ENCODE results near the gene NAA38.

The NAA38 gene

DNA sequence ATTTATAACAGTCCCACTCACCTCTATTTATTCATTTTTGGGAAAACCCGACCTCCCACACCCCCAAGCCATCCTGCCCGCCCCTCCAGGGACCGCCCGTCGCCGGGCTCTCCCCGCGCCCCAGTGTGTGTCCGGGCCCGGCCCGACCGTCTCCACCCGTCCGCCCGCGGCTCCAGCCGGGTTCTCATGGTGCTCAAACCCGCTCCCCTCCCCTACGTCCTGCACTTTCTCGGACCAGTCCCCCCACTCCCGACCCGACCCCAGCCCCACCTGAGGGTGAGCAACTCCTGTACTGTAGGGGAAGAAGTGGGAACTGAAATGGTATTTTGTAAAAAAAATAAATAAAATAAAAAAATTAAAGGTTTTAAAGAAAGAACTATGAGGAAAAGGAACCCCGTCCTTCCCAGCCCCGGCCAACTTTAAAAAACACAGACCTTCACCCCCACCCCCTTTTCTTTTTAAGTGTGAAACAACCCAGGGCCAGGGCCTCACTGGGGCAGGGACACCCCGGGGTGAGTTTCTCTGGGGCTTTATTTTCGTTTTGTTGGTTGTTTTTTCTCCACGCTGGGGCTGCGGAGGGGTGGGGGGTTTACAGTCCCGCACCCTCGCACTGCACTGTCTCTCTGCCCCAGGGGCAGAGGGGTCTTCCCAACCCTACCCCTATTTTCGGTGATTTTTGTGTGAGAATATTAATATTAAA is 3.1 kb downstream of the NAA38 start:
- H3K4me3 ChIP-seq (ENCODE audit: insufficient read depth in 1 of 2, low read depth in 1 of 2, low read length in 2 of 2) = no peak overlapping the region
- no peak overlapping the region for H4K91ac ChIP-seq (ENCODE audit: low read length)
- H3K9ac ChIP-seq (ENCODE audit: low read length) = no peak overlapping the region
- H3K79me1 ChIP-seq (replicated peaks; ENCODE audit: low read length, poor library complexity, severe bottlenecking) = peaks cover 33% of the 10 kb centered on the region
- H3K23ac ChIP-seq (ENCODE audit: low read length in 2 of 2) = no peak overlapping the region
- no peak overlapping the region for H3K18ac ChIP-seq (ENCODE audit: low read depth in 1 of 2, low read length in 2 of 2)
- H2AFZ ChIP-seq (ENCODE audit: low read depth, low read length) = no peak overlapping the region
- DNase-seq = no peak
- no peak overlapping the region for H4K8ac ChIP-seq (ENCODE audit: low read length)
- no peak overlapping the region for H2AK5ac ChIP-seq (ENCODE audit: low read length, severe bottlenecking)
- peaks cover 37% of the 10 kb centered on the region for H3K4me1 ChIP-seq (ENCODE audit: control insufficient read depth, insufficient read depth, low read depth, low read length)
- no peak overlapping the region for H3K14ac ChIP-seq (ENCODE audit: low read length in 2 of 2)
- H2BK5ac ChIP-seq (ENCODE audit: low read depth, low read length, poor library complexity, severe bottlenecking) = no peak overlapping the region
- H3K4ac ChIP-seq (ENCODE audit: low read depth in 1 of 2, low read length in 2 of 2) = no peak overlapping the region
- no peaks in the 10 kb centered on the region for H3K9me3 ChIP-seq (ENCODE audit: control insufficient read depth, low read length)
- H2BK12ac ChIP-seq (ENCODE audit: low read length in 2 of 2) = no peak overlapping the region
- no peaks in the 10 kb centered on the region for H3K27me3 ChIP-seq (ENCODE audit: control insufficient read depth in 1 of 2, insufficient read depth in 1 of 2, low read length in 2 of 2)
- H3K4me2 ChIP-seq (ENCODE audit: low read length, poor library complexity, severe bottlenecking) = peak overlapping the region; percentile 77
- no peak overlapping the region for H2BK15ac ChIP-seq (ENCODE audit: low read depth, poor library complexity, severe bottlenecking)
- H3K36me3 ChIP-seq (ENCODE audit: control insufficient read depth in 1 of 2, insufficient read depth in 2 of 2, low read depth in 1 of 2, low read length in 2 of 2) = peaks cover 42 to 49% of the 10 kb centered on the region in 2 experiments
- no peak overlapping the region for H2BK120ac ChIP-seq (ENCODE audit: low read depth, low read length)
- no peak overlapping the region for H3K27ac ChIP-seq (ENCODE audit: low read length, poor library complexity, severe bottlenecking)
- WGBS = 28% methylated on average over 8 of the region's 31 CpGs

DNA sequence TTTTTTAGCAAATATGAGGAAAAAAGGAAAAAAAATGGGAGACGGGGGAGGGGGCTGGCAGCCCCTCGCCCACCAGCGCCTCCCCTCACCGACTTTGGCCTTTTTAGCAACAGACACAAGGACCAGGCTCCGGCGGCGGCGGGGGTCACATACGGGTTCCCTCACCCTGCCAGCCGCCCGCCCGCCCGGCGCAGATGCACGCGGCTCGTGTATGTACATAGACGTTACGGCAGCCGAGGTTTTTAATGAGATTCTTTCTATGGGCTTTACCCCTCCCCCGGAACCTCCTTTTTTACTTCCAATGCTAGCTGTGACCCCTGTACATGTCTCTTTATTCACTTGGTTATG is 3.7 kb downstream of the NAA38 start:
- DNase-seq = no peak
- H2BK15ac ChIP-seq (ENCODE audit: low read depth, poor library complexity, severe bottlenecking) = no peak overlapping the region
- no peaks in the 10 kb centered on the region for H3K27me3 ChIP-seq (ENCODE audit: control insufficient read depth in 1 of 2, insufficient read depth in 1 of 2, low read length in 2 of 2)
- no peak overlapping the region for H2BK120ac ChIP-seq (ENCODE audit: low read depth, low read length)
- H3K79me1 ChIP-seq (replicated peaks; ENCODE audit: low read length, poor library complexity, severe bottlenecking) = peaks cover 34% of the 10 kb centered on the region
- no peak overlapping the region for H3K27ac ChIP-seq (ENCODE audit: low read length, poor library complexity, severe bottlenecking)
- no peak overlapping the region for H3K9ac ChIP-seq (ENCODE audit: low read length)
- peaks cover 34% of the 10 kb centered on the region for H3K4me1 ChIP-seq (ENCODE audit: control insufficient read depth, insufficient read depth, low read depth, low read length)
- H3K4me2 ChIP-seq (ENCODE audit: low read length, poor library complexity, severe bottlenecking) = no peak overlapping the region
- no peak overlapping the region for H3K4me3 ChIP-seq (ENCODE audit: insufficient read depth in 1 of 2, low read depth in 1 of 2, low read length in 2 of 2)
- no peak overlapping the region for H3K4ac ChIP-seq (ENCODE audit: low read depth in 1 of 2, low read length in 2 of 2)
- H4K91ac ChIP-seq (ENCODE audit: low read length) = no peak overlapping the region
- peaks cover 41 to 55% of the 10 kb centered on the region in 2 experiments for H3K36me3 ChIP-seq (ENCODE audit: control insufficient read depth in 1 of 2, insufficient read depth in 2 of 2, low read depth in 1 of 2, low read length in 2 of 2)
- no peak overlapping the region for H2AK5ac ChIP-seq (ENCODE audit: low read length, severe bottlenecking)
- H3K14ac ChIP-seq (ENCODE audit: low read length in 2 of 2) = no peak overlapping the region
- no peak overlapping the region for H2BK12ac ChIP-seq (ENCODE audit: low read length in 2 of 2)
- H3K18ac ChIP-seq (ENCODE audit: low read depth in 1 of 2, low read length in 2 of 2) = no peak overlapping the region
- no peaks in the 10 kb centered on the region for H3K9me3 ChIP-seq (ENCODE audit: control insufficient read depth, low read length)
- H3K23ac ChIP-seq (ENCODE audit: low read length in 2 of 2) = no peak overlapping the region
- WGBS = 65% methylated on average over 14 of the region's 21 CpGs
- no peak overlapping the region for H2AFZ ChIP-seq (ENCODE audit: low read depth, low read length)
- H4K8ac ChIP-seq (ENCODE audit: low read length) = no peak overlapping the region
- no peak overlapping the region for H2BK5ac ChIP-seq (ENCODE audit: low read depth, low read length, poor library complexity, severe bottlenecking)

GRCh38 chr17:7852919-7853690 is 4.3 kb downstream of the NAA38 start:
- Histone ChIP-seq H3K4me1 (ENCODE audit: control insufficient read depth, insufficient read depth, low read depth, low read length) (peaks cover 32% of the 10 kb centered on the region), H3K4ac (ENCODE audit: low read depth in 1 of 2, low read length in 2 of 2) (no peak overlapping the region), H3K4me2 (ENCODE audit: low read length, poor library complexity, severe bottlenecking) (no peak overlapping the region), H3K9ac (ENCODE audit: low read length) (no peak overlapping the region), H2AFZ (ENCODE audit: low read depth, low read length) (no peak overlapping the region), H3K23ac (ENCODE audit: low read length in 2 of 2) (peak overlapping the region in 1 of 2 experiments; percentile 29), H3K79me1 (replicated peaks; ENCODE audit: low read length, poor library complexity, severe bottlenecking) (peaks cover 37% of the 10 kb centered on the region), H2BK5ac (ENCODE audit: low read depth, low read length, poor library complexity, severe bottlenecking) (no peak overlapping the region), H3K27ac (ENCODE audit: low read length, poor library complexity, severe bottlenecking) (no peak overlapping the region), H2BK12ac (ENCODE audit: low read length in 2 of 2) (peak overlapping the region in 1 of 2 experiments; percentile 29), H4K91ac (ENCODE audit: low read length) (peak overlapping the region; percentile 70), H2AK5ac (ENCODE audit: low read length, severe bottlenecking) (no peak overlapping the region), H2BK15ac (ENCODE audit: low read depth, poor library complexity, severe bottlenecking) (no peak overlapping the region), H2BK120ac (ENCODE audit: low read depth, low read length) (no peak overlapping the region), H3K36me3 (ENCODE audit: control insufficient read depth in 1 of 2, insufficient read depth in 2 of 2, low read depth in 1 of 2, low read length in 2 of 2) (peaks cover 43 to 60% of the 10 kb centered on the region in 2 experiments), H3K18ac (ENCODE audit: low read depth in 1 of 2, low read length in 2 of 2) (no peak overlapping the region), H3K4me3 (ENCODE audit: insufficient read depth in 1 of 2, low read depth in 1 of 2, low read length in 2 of 2) (no peak overlapping the region), H3K9me3 (ENCODE audit: control insufficient read depth, low read length) (no peaks in the 10 kb centered on the region), H4K8ac (ENCODE audit: low read length) (peak overlapping the region; percentile 53), H3K27me3 (ENCODE audit: control insufficient read depth in 1 of 2, insufficient read depth in 1 of 2, low read length in 2 of 2) (no peaks in the 10 kb centered on the region), H3K14ac (ENCODE audit: low read length in 2 of 2) (peak overlapping the region in 1 of 2 experiments; percentile 1)
- no peak for DNase-seq
- WGBS = 70% methylated on average over 48 of the region's 51 CpGs

DNA sequence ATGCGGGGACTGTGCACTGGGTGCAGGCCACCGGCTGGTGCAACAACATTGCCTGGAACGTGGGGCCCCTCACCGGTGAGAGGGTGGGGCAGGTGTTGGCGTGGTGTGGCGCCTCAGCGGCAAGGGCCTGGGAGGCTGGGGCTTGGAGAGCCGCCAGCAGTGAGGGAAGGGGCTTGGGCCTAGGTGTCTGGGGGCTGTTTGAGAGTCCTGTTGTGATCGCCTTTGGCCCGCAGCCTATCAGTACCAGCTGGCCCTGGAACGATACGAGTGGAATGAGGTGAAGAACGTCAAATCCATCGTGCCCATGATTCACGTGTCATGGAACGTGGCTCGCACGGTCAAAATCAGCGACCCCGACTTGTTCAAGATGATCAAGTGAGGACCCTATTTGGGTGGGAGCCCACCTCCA is 5.1 kb downstream of the NAA38 start:
- H3K9me3 ChIP-seq (ENCODE audit: control insufficient read depth, low read length) = no peaks in the 10 kb centered on the region
- WGBS = 87% methylated on average over 20 of the region's 20 CpGs
- H3K27ac ChIP-seq (ENCODE audit: low read length, poor library complexity, severe bottlenecking) = no peak overlapping the region
- peak overlapping the region in 1 of 2 experiments; percentile 18 for H3K18ac ChIP-seq (ENCODE audit: low read depth in 1 of 2, low read length in 2 of 2)
- H3K4ac ChIP-seq (ENCODE audit: low read depth in 1 of 2, low read length in 2 of 2) = no peak overlapping the region
- H3K9ac ChIP-seq (ENCODE audit: low read length) = no peak overlapping the region
- peaks cover 46 to 69% of the 10 kb centered on the region in 2 experiments for H3K36me3 ChIP-seq (ENCODE audit: control insufficient read depth in 1 of 2, insufficient read depth in 2 of 2, low read depth in 1 of 2, low read length in 2 of 2)
- peak overlapping the region in 1 of 2 experiments; percentile 65 for H3K23ac ChIP-seq (ENCODE audit: low read length in 2 of 2)
- no peaks in the 10 kb centered on the region for H3K27me3 ChIP-seq (ENCODE audit: control insufficient read depth in 1 of 2, insufficient read depth in 1 of 2, low read length in 2 of 2)
- DNase-seq = no peak
- peak overlapping the region; percentile 52 for H4K91ac ChIP-seq (ENCODE audit: low read length)
- H3K79me1 ChIP-seq (replicated peaks; ENCODE audit: low read length, poor library complexity, severe bottlenecking) = peaks cover 39% of the 10 kb centered on the region
- peak overlapping the region in 1 of 2 experiments; percentile 73 for H2BK12ac ChIP-seq (ENCODE audit: low read length in 2 of 2)
- H2BK120ac ChIP-seq (ENCODE audit: low read depth, low read length) = no peak overlapping the region
- no peak overlapping the region for H2AFZ ChIP-seq (ENCODE audit: low read depth, low read length)
- no peak overlapping the region for H2AK5ac ChIP-seq (ENCODE audit: low read length, severe bottlenecking)
- no peak overlapping the region for H3K4me2 ChIP-seq (ENCODE audit: low read length, poor library complexity, severe bottlenecking)
- no peak overlapping the region for H2BK5ac ChIP-seq (ENCODE audit: low read depth, low read length, poor library complexity, severe bottlenecking)
- H3K14ac ChIP-seq (ENCODE audit: low read length in 2 of 2) = no peak overlapping the region
- no peak overlapping the region for H3K4me3 ChIP-seq (ENCODE audit: insufficient read depth in 1 of 2, low read depth in 1 of 2, low read length in 2 of 2)
- H4K8ac ChIP-seq (ENCODE audit: low read length) = peak overlapping the region; percentile 73
- H3K4me1 ChIP-seq (ENCODE audit: control insufficient read depth, insufficient read depth, low read depth, low read length) = peaks cover 32% of the 10 kb centered on the region
- H2BK15ac ChIP-seq (ENCODE audit: low read depth, poor library complexity, severe bottlenecking) = no peak overlapping the region
